Stimulated activated CD4-positive, alpha-beta T cell treated with anti-CD3 and anti-CD28 coated beads, Interleukin-1b, Interleukin-23, amount 100 ng/mL, for 48 hours (primary cell): Measurements from ENCODE around the gene TMEM184B.

Experiments
- DNase-seq: peaks from one replicate; pipeline ENCODE4 v3.0.0-alpha.2; 2020

TMEM184B gene

DNA sequence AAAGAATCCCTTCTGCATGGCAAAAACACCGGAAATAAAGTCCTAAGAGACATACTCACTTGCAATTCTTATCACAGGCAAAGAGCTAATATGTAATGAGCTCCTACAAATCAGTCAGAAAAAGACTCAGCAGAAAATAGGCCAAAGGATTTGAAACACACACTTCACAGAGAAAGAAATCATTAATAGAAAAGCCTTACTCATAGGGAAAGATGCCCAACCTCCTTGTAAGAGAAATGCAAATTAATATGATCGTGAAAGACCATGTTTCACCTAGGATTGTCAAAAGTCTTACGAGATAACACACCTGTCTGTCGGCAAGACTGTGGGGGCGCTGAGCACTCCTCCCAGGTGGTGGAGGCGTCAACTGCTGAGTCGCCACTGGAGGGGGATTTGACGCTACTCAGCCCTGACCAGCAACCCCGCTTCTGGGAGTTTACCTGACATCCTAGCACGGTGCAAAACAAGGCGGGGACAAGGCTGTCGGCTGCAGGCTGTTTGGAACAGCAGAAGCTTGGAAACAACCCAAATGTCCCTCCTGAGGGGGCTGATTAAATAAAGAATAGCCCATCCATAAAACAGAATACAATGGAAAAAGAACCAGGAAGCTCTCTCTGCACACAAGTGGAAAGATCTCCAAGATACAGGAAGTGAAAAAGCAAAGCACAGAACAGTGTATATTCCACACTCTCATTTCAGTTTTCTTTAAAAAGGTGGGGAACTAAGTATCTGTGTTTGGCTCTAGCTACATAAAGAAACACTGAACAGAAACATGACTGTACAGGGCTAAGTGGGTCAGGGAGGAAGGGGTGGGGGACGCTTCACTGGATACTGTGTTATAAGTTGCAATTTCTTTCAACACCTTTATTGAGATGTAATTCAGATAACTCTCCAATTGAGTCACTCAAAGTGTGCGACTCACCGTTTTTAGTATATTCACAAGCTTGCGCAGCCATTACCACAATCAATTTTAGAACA, 33.0 kb upstream of the TMEM184B start:
- peak; percentile 42 for DNase-seq

DNA sequence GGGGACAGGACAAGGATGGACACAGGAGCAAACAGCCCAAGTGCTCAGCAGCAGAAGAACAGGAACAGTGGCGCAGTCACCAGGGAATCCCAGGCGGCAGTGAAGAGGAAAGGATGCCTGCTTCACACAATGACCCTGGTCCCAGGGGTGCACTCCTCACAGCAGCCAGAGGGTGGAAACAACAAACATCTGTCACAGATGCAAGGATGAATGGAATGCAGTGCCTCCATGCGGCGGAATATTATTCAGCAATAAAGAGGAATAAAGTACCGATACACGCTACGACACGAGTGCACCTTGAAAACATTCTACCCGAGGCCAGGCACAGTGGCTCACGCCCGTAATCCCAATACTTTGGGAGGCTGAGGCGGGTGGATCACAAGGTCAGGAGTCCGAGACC, 31.7 kb upstream of the TMEM184B start:
- DNase-seq = no peak

DNA sequence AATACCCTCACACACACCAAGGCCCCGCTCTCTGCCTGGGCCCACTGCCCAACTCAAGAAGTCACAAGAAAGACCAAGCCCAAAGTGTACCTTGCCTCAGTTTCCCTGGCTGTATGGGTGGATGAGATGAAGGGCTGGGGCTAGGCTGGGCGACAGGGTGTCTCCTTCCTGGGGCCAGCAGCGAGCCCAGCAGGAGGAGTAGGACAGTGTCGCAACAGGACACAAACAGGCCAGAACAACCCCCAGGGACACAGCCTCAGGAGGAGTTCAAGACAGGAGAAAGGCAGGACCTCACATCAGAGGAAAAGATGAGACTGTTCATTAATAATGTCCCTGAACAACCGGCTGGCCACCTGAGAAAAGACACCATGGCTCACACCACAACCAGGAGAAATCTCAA, 31.2 kb upstream of the TMEM184B start:
- no peak for DNase-seq

DNA sequence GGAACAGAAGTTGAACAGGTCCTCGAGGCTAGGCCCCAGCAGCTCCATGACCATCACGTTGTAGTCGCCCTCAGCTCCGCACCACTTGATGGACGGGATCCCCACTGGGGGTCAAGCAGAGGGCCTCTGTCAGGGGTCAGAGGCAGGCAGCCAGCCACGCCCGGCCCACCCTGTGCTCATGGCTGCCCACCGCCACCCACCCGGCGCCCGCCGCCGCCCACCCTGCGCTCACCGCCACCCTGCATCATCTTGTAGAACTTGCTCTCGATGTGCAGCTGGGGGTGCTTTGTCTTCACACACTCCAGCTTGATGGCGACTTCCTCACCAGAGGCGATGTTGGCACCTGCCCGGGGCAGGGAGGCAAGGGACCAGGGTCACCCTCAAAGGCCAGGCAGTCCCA, 30.1 kb upstream of the TMEM184B start:
- DNase-seq = no peak

DNA sequence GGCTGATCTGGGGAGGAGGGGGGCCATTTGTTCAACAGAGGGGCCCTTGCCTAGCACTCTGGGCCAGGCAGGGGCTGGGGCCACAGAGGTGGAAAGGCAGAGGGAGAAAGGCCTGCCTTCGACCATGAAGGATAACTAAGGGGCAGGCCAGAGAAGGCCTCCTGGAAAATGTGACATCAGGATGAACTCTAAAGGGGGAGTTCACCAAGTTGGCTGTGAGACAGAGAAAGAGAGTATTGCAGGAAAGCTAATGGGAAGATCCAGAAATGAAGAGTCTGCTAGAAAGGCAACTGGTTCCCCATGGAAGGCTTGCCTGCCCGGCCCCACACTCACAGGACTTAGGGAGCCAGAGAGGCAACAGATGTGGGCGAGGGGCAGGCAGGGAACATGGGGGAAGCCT, 28.1 kb upstream of the TMEM184B start:
- no peak for DNase-seq

DNA sequence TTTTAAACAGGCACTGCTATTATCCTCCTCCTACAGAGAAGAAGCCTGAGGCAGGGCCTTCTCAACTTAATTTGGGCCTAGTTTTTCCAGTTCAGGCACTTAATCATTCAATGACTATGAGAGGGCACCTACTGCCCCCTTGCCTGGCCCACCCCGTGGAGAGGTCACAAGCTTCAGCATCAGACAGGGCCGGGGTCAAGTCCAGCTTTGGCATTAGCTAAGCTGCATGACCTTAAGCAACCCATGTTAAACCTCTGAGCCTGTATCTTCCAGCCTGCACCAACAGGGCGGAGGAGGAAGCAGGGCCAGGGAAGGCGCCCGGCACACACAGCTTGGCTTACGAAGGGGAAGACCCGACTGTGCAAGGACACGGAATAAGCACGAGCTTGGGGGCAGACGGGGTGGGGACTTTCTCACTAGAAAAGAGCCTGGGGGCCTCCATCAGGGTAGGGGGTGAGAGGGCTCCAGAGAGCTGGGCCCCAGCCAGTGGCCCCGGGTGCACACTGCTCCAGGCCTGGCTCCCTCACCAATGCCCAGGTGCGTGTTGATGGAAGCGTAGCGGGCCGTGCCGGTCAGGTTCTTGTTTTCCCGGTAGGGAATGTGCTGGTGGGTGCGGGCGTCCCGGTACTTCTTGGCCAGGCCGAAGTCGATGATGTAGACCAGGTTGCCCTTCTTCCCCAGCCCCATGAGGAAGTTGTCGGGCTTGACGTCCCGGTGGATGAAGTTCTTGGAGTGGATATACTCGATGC, 27.6 kb upstream of the TMEM184B start:
- DNase-seq = no peak

DNA sequence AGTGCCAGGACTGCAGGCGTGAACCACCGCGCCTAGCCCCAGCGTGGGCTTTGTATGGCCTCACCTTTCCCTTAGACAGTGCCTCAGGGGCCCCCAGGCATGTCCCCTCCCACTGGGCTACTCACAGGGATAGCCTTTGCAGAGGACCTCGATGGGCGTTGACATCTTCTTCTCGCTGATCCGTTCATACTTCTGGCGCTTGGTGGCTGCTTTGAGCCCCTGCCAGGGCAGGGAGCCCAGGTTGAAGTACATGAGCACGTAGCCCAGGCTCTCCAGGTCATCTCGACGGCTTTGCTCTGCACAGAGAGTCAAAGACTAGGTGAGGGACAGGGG, 26.9 kb upstream of the TMEM184B start:
- no peak for DNase-seq

DNA sequence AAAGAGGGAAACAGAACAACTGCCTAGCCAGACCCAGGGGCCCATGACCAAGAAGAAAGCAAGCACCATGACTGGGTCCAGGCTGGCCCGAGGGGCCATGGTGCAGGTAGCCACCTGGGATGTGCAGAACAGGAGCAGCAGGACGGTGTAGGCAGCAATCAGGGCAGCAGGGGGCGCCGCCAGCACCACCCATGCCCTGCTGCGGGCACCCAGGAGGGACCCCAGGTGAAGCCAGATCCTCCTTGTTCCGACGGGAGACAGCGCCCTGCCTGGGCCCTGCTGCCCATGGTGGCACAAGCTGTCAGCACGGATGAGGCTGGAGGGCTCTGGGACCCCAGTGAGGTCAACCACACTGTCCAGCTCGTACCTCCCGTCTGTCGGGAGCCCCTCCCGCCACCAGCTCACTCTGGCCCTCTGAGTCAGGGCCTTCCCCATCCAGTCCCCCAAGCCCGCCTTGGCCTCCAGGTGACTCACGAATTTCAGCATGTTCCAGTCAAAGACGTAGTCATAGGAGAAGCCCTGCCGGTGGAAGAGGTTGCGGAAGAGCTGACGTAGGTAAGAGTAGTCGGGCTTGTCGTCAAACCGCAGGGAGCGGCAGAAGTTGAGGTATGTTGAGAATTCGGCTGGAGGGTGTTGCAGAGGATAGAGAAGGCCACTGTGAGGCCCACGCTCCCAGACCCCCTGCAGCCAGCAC, 25.6 kb upstream of the TMEM184B start:
- peak; percentile 32 for DNase-seq

DNA sequence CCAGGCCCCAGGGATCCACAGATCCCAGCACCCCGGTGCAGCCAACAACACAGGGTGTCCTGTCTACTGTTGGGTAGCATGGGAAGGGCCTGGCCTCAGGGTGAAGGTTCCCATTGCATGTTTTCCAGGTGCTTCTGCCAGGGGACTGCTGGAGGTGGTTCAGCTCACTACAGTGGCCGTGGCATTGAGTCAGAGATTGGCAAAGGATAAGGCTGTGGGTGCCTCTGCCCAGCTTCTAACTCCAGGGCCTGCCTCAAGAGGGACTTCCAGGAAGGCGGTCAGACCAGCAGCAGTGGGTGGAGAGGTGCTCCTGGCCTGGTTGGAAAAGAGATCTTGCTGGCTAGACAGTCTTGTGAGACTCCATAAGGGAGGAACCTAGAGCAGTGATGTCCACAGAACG, 23.6 kb upstream of the TMEM184B start:
- no peak for DNase-seq

DNA sequence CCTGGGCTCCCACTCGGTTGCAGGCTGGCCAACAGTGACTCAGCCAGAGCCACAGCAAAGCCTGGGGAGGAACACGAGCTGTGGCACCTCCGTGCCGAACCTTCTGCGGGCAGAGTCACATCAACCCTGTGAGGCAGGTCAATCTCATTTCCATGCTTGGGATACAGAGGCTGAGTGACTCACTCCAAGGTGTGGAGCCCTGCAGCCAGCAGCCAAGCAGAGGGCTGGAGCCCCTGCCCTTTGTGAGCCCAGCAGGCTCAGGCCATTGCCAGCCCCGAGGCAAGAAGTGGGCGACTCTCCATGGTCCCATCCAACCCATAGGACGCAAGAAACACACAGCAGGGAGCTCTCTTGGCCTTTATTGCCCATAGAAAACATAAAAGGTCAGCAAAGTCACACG, 23.1 kb upstream of the TMEM184B start:
- no peak for DNase-seq

DNA sequence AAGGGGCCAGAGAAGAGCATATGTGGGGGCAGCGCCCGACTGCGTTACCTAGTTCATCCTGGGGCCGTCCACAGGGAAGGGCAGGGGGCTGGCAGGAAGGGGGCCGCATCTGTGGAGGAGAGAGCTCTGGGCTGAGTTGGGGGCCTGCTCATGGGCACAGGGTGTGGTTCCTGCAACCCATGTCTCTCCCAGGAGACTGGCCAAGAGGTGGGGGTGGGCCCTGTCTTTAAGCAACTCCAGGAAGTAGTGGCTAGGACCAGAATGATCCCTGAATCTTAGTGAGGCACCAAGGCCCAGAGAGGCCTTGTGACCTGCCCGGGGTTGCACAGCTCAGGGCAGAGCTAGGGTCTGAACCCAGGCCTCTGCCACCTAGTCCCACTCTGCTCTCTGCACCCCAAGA, 22.5 kb upstream of the TMEM184B start:
- no peak for DNase-seq

DNA sequence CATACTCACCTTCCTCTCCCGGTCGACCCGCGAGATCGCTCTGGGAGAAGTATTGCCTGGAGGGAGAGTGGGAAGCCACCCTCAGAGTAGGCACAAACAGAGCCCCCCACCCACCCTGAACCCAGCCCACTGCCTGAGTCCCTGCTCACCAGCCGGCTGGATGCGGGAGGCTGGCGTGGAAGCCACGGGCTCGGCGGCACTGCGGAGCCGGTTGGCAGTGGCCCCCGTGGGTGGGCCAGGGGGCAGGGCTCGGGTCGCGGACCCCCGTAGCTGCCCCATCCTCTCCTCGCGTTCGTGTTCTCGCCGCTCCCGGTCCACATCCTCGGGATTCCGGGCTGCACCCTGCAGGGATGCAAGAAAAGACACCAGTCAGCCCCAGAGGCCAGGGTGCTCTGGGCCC, 21.4 kb upstream of the TMEM184B start:
- DNase-seq = no peak

DNA sequence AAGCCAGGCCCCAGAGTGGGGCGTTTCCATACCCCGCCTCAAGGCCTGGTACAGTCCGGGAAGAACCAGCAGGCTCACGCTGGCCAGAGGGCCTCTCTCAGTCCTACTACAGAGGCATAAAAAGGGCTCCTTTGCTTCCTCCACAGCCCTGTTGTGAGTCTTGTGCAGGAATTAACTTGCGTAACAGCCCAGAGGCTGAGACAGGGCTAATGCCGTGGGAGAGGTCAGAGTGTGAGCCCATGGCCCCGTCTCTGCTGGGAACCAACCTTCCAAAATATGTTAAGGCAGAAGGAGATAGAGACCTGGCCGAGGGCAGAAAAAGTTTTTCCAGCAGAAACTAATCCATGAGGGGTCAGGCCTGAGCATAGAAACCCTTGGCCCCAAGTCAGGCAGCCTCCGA, 19.9 kb upstream of the TMEM184B start:
- DNase-seq = no peak

DNA sequence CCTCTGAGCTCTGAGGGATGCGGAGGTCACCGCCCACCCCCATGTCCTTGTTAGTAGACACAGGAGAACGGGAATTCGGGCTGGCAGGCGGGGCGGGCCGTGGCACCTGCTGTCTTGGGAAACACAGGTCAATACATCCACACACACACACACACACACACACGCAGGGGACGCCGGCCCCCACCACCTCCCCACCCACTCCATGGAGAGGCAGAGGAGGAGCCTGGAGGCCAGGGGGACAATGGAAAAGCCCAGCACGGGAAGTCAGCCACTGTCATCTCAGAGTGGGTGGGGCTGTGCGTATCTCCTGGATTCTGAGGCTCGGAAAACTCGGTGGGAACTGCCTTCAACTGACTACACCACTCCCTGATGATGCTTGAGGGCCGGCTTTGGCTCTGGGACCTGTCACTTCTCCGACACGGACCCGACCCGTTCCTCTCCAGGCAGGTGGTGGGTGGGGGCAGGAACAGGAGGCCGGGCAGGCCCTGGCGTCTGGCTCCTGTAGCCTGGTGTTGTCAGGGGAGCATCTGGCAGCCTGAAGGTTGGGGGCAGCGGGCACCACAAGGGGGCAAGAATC, 18.5 kb upstream of the TMEM184B start:
- no peak for DNase-seq

DNA sequence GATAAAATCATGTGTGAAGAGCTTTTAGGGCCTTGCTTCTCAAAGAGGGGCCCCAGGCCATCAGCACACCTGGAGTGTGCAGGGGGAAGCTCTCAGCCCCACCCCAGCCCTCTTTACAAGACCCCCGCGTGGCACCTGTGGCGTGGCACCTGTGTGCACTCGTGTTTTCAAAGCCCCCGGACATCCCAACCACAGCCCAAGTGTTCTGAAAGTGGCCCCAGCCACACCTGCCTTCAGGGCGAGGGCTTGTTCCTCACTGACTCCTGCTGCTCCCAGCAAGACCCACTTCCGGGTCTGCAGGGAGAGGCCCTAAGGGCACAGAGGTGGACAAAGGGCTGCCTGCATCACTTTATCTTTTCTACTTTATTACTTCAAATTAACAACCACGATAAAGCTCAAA, 17.5 kb upstream of the TMEM184B start:
- no peak for DNase-seq

DNA sequence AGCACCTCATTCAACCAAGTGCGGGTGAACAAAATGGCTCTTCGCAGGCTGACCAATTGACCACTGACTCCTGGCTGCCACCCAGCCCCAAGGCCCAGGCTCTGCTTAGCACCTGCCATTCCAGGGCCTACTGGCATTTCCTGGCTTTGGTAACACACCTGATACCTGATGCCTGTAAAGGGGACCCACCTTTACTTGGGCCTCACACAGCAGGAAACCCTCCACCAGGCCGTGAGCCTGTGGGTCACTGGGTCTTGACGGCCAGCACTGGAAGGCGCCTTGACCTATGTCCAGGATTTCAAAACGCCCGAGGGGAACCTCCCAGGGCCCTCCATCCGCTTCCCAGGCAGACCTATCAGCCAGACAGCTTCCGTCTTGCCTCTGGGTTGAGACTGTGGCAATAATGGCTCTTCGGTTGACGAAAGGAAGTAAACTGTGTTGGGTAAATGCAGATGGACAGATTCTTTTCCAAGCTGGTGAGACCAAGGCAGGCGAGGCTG, 16.8 kb upstream of the TMEM184B start:
- no peak for DNase-seq

DNA sequence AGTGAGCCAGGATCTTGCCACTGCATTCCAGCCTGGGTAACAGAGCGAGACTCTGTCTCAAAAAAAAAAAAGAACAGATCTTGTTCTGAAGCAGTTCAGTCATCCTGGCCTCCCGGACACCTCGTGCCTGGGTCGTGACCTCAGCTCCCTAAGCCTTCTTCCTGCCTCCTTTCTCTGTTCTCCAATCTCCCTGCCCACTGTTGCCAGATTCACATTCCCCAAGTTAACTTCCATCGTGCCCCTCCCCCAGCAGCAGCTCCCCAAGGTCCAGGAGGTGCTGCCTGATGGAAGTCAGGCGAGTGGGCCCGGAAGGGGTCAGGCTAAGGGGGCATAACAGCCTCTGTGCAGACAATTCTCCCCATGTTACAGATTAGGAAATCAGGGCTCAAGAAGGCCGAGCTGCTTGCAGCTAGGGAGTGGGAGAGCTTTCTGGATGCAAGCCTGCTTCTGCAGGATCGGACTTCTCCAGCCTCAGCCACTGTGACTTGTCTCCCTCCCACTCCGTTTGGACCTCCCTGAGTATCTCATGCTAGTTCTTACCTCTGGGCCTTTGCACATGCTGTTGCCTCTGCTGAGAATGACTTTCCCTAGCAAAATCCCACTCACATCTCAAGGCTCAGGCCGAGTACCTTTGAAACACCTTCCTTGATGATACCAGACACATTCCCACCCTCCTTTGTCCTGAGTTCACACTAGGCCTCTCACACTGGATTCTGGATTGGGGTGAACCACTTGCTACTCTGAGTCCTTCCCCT, 14.3 kb upstream of the TMEM184B start:
- no peak for DNase-seq

DNA sequence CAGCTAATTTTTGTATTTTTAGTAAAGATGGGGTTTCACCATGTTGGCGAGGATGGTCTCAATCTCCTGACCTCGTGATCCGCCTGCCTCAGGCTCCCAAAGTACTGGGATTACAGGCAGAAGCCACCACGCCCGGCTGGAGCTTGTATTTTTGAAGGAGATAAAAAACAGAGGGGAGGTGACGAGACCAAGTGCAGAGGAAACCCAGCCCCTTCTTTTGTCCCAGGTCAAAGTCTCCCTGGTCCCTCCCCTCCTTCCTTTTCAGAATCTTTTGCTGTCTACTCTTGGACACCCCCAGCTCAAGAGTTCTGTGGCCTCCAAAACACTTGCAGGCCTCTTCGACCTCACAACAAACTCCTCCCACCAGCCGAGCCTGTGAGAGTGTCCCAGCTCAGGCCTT, 12.2 kb upstream of the TMEM184B start:
- no peak for DNase-seq

DNA sequence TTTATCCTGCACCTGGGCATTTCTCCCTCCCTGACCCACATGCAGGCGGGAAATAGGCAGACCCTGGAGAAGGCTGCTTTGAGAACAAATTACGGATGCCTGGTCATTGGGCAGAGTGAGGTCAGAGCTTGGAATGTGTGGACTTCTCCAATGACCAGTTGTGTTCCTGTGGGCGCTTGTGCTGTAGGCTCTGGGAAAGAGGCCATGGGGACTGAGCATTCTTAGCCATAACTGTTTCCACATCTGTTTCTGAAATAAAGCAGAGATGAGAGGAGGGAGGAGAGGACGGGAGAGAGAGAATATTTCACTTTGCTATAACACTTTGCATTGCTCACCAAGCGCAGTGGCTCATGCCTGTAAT, 11.2 kb upstream of the TMEM184B start:
- no peak for DNase-seq

DNA sequence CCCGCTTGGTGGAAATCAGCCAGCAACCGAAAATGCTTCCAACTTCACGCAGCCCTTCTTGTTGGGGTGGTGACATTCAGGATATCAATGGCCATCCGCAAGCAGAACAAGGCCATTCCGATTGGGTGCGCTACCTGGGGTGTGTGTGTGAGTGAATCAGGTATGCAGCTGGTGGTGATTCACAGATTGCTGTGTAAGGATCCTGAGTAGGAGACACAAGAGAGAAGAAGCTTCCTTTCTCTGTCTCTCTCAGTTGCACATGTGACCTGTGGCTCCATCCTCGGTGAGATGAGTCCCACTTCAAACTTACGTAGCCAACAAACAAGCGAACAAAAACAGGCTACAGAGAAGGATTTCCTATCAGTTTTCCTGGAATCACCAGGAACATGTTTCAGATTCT, 9.6 kb upstream of the TMEM184B start:
- no peak for DNase-seq

DNA sequence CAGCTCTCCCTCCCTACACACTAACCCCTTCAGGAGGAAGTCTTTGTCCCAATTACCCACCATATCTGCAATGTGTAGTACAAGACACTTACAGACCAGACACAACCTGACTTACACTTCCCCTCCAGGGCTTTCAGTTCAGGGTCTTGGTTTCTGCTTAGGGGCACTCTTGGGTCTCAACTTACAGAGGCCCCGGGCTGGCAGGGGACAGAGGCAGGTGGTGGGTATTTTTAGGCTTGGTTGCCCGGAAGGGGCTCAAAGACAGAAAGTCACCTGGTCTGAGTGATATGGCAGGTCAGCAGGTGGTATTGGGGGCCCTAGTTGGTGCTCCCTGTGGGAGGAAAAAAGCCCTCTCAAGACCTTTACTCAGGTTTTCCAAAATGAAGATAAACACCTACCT, 3.4 kb upstream of the TMEM184B start:
- DNase-seq = no peak

DNA sequence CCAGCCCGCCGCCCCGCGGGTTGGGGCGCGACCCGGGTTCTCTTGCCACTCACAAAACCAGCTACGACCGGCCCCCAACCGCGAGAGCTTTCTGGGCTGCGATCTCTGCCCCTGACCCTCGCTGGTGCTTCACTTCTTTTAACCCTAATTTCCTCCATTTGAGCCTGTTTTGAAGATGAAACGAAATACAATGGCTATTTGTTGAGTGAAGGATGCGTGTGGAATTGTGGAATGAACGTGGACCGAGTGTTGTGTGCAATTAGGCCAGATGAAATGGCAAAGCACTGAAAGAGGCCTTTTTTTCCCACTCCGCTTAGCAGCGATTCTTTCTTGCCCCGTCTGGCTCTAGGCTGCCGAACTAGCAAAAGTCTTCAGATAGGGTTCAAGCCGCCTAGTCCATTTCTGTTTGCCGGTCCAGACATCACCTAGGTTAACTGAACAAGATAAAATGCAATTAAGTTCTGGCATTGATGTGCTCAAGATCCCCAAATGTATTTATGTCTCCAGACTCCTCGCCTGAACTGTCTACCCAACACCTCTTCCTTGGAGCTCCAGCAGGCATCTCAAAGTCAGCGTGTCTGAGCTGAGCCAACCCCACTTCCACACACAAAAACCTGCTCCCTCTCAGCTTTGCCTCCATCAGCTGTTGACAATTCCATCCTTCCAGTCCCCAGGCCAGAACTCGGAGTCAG, 471 bp upstream of the TMEM184B start:
- no peak for DNase-seq
